Neural progenitor cell (in vitro differentiated cells): ENCODE results near the gene SMTN. TPM values are rescaled to one million over a fixed set of nuclear protein-coding genes. Genes with fewer than 3 reads are reported as not detected.
A peak's percentile ranks its signal among the peaks of the same experiment; 100 is the strongest.

ENCODE experiments used
- DNase-seq: peaks from one replicate; pipeline ENCODE4 v3.0.0-alpha.2; 2016; ENCODE audit warnings: low spot score
- H2AFZ ChIP-seq: fragments of 200-600 bp; sonication (generic); replicated peaks from 2 replicates; pipeline ENCODE4 v1.6.1; 2016; ENCODE audit warnings: antibody characterized with exemption
- H3F3A ChIP-seq: fragments of 200-600 bp; sonication (generic); 2 replicates; pipeline ENCODE4 v1.6.1; 2016; ENCODE audit warnings: antibody characterized with exemption, low read depth
- H3K27ac ChIP-seq: fragments of 200-600 bp; sonication (generic); 2 replicates; pipeline ENCODE4 v1.5.1; 2016; ENCODE audit warnings: mild to moderate bottlenecking
- H3K27me3 ChIP-seq: fragments of 200-600 bp; sonication (generic); 2 replicates; pipeline ENCODE4 v1.6.1; 2016; ENCODE audit warnings: mild to moderate bottlenecking, moderate library complexity
- H3K36me3 ChIP-seq: fragments of 200-600 bp; sonication (generic); 2 replicates; pipeline ENCODE4 v1.5.1; 2016
- H3K4me1 ChIP-seq: fragments of 200-600 bp; sonication (generic); 2 replicates; pipeline ENCODE4 v1.6.1; 2016; ENCODE audit warnings: mixed run types
- H3K4me2 ChIP-seq: fragments of 200-600 bp; sonication (generic); 2 replicates; pipeline ENCODE4 v1.6.1; 2016
- H3K4me3 ChIP-seq: fragments of 200-600 bp; sonication (generic); 2 replicates; pipeline ENCODE4 v1.5.1; 2016
- H3K79me2 ChIP-seq: fragments of 200-600 bp; sonication (generic); 2 replicates; pipeline ENCODE4 v1.6.1; 2016; ENCODE audit warnings: low read depth
- H3K9ac ChIP-seq: fragments of 200-600 bp; sonication (generic); 2 replicates; pipeline ENCODE4 v1.6.1; 2016
- H3K9me3 ChIP-seq: fragments of 200-600 bp; sonication (generic); 2 replicates; pipeline ENCODE4 v1.5.1; 2016; ENCODE audit warnings: low read depth
- H4K20me1 ChIP-seq: fragments of 200-600 bp; sonication (generic); 2 replicates; pipeline ENCODE4 v1.6.1; 2016; ENCODE audit warnings: low read depth
- H3K27ac Mint-ChIP-seq: 3 replicates; pipeline ENCODE4 v1.8.0; 2021; ENCODE audit warnings: mixed read lengths
- H3K27me3 Mint-ChIP-seq: 2 replicates; pipeline ENCODE4 v1.8.0; 2022; ENCODE audit warnings: low read depth, mild to moderate bottlenecking, inconsistent platforms, moderate library complexity, mixed read lengths; ENCODE audit not compliant: insufficient read depth
- H3K36me3 Mint-ChIP-seq: 3 replicates; pipeline ENCODE4 v1.8.0; 2021; ENCODE audit warnings: mixed read lengths
- H3K4me1 Mint-ChIP-seq: 3 replicates; pipeline ENCODE4 v1.8.0; 2021; ENCODE audit warnings: mixed read lengths
- H3K4me3 Mint-ChIP-seq: 3 replicates; pipeline ENCODE4 v1.8.0; 2021; ENCODE audit warnings: mild to moderate bottlenecking, moderate library complexity, mixed read lengths
- H3K9me3 Mint-ChIP-seq: 3 replicates; pipeline ENCODE4 v1.8.0; 2020; ENCODE audit warnings: mixed read lengths
- CTCF ChIP-seq: fragments of 200-600 bp; sonication (generic); IDR thresholded peaks from 2 replicates; pipeline ENCODE4 v1.5.1; 2017; ENCODE audit warnings: antibody characterized with exemption, mild to moderate bottlenecking
- EZH2 ChIP-seq: fragments of 200-600 bp; sonication (generic); IDR thresholded peaks from 2 replicates; pipeline ENCODE4 v1.6.1; 2017; ENCODE audit warnings: antibody characterized with exemption, mild to moderate bottlenecking, moderate library complexity
- EZH2phosphoT487 ChIP-seq: fragments of 200-600 bp; sonication (generic); IDR thresholded peaks from 2 replicates; pipeline ENCODE4 v1.6.1; 2017; ENCODE audit warnings: antibody characterized with exemption
- total RNA-seq: library from RNA; depleted of rRNA; stranded (reverse); fragments of >200 nt; gene quantifications from 2 replicates; pipeline ENCODE4 v1.2.3, GENCODE V29; 2015; ENCODE audit warnings: low replicate concordance

Gene SMTN
- total RNA-seq, 1 donor from 2014 or later, result 14.1 TPM

DNA sequence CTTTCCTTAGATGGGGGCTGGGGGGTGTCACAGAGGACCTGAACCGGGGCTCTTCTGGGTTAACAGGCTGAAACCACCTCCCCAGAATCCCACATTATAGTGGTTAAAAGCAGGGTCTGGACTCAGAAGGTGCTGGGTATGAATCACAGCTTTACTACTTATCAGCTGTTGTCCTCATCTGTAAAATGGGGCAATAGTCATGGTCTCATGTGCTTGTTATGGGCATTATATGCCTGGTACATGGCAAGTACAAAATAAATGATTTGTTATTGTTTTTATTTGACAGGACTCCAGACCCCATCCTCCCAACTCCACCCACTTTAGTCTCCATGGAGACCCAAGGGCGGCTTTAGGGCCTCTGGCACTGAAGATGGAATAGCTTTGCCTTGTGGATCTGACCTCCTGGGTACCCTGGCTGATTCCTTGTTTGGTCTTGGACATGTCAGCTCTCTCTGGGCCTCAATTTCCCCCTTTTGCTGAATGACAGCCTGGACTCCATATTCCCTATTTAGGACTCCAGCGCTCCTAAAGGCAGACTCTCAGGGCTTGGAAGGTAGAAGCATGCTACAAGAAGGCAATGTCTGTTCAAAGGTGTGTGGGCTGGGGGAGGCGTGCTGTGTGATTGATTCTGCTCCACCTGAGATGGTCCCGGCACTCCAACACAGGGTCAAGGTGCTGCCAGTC lies 812 bp upstream of the SMTN start:
- H3K9me3 ChIP-seq, result no peaks in the 10 kb centered on the region
- peak overlapping the region; percentile 90 for H3K27ac Mint-ChIP-seq
- peaks cover 24% of the 10 kb centered on the region for H3K4me1 Mint-ChIP-seq
- H3K4me1 ChIP-seq, result peaks cover 4% of the 10 kb centered on the region
- H3K36me3 ChIP-seq, result no peaks in the 10 kb centered on the region
- peaks cover 2% of the 10 kb centered on the region for H4K20me1 ChIP-seq
- H3K36me3 Mint-ChIP-seq, result peaks cover 2% of the 10 kb centered on the region
- H2AFZ ChIP-seq, result peak overlapping the region; percentile 91
- H3K27ac ChIP-seq, result no peak overlapping the region
- DNase-seq, result no peak
- H3K9me3 Mint-ChIP-seq, result no peaks in the 10 kb centered on the region
- peak overlapping the region; percentile 92 for H3K4me3 Mint-ChIP-seq
- no peak overlapping the region for H3K9ac ChIP-seq
- H3K79me2 ChIP-seq, result peaks cover 9% of the 10 kb centered on the region
- no peak for TF ChIP-seq CTCF
- TF ChIP-seq EZH2phosphoT487, result no peak
- TF ChIP-seq EZH2, result no peak
- H3F3A ChIP-seq, result peaks cover 11% of the 10 kb centered on the region
- peak overlapping the region; percentile 75 for H3K4me3 ChIP-seq
- H3K27me3 Mint-ChIP-seq, result peaks cover 12% of the 10 kb centered on the region
- H3K4me2 ChIP-seq, result peak overlapping the region; percentile 86
- H3K27me3 ChIP-seq, result no peaks in the 10 kb centered on the region

DNA sequence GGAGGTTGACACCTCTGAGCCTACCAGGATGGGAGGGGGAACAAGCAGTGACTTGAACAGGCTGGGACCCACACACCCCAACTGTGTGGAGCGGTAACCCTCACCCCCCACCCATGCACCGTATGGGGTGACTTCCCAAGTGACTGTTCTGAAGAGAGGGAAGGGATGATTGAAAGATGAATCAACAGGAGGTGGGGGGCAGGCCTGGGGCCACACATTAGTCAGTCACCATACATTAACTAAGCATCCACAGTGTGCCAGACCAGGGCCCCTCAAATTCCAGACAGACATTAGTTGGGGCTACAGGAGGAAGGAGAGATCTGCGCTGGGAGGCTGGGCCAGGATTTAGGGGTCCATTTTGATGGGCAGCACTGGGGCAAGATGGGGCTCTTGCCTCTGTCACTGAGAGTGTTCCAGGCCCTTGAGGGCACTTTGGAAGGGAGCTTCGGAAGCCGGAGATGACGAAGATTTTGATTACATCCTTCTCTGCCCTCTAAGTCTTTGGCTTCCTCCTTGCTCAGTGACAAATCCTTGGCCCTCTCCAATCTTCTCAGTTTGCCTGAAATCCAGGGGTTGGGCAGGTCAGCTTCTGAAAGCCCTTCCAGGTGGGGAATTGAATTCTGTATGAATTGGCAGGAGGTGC lies 966 bp downstream of the SMTN start:
- Histone ChIP-seq H3K79me2 (peaks cover 9% of the 10 kb centered on the region), H3K4me2 (peak overlapping the region; percentile 86), H3K27me3 (no peaks in the 10 kb centered on the region), H4K20me1 (peaks cover 2% of the 10 kb centered on the region), H2AFZ (no peak overlapping the region), H3K4me1 (peaks cover 4% of the 10 kb centered on the region), H3K4me3 (peak overlapping the region; percentile 75), H3F3A (peaks cover 11% of the 10 kb centered on the region), H3K27ac (no peak overlapping the region), H3K9ac (no peak overlapping the region), H3K9me3 (no peaks in the 10 kb centered on the region), H3K36me3 (no peaks in the 10 kb centered on the region)
- H3K4me3 Mint-ChIP-seq, result peak overlapping the region; percentile 92
- H3K27ac Mint-ChIP-seq, result no peak overlapping the region
- peaks cover 2% of the 10 kb centered on the region for H3K36me3 Mint-ChIP-seq
- H3K4me1 Mint-ChIP-seq, result peaks cover 24% of the 10 kb centered on the region
- TF ChIP-seq EZH2phosphoT487 (no peak), CTCF (no peak), EZH2 (no peak)
- no peak for DNase-seq
- H3K27me3 Mint-ChIP-seq, result peaks cover 12% of the 10 kb centered on the region
- H3K9me3 Mint-ChIP-seq, result no peaks in the 10 kb centered on the region

DNA sequence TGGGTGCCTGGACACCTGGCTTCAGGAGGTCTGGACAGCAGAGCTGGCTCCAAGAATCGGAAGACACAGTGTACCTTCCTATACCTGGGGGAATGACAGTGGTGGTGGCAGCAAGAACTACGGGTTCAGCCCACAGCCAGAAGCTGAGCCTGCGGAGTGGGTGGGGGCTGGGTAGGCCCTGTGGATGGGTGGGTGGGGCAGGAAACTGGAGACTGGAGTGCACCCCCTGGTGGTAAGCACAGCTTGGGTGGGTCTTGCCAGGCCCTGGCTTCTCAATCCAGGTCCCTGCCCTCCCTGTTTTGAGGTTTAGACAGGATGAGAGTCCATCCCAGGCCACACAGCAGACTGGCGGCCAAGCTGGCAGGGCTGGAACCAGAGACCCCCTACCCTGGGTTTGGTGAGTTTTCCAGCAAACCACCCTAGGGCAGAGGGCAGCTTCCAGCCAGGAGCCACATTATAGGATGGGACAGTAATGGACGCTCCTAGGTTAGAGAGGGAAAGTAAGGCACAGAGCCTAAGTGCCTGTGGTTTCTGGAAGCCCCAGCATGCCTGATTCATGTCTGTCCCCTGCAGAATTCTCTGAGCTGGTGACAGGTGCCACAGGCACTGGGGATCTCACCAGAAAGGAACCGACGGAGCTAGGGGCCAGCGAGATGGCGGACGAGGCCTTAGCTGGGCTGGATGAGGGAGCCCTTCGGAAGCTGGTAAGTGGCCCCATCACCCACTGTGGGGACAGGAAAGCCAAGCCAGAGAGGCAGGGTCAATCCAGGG lies 1.7 kb downstream of the SMTN start:
- H3K9me3 Mint-ChIP-seq, result no peaks in the 10 kb centered on the region
- H3K27ac Mint-ChIP-seq, result no peak overlapping the region
- Histone ChIP-seq H3K27me3 (no peaks in the 10 kb centered on the region), H3K79me2 (peaks cover 9% of the 10 kb centered on the region), H4K20me1 (peaks cover 2% of the 10 kb centered on the region), H3K9me3 (no peaks in the 10 kb centered on the region), H3K4me2 (no peak overlapping the region), H3K9ac (no peak overlapping the region), H2AFZ (no peak overlapping the region), H3K4me3 (no peak overlapping the region), H3F3A (peaks cover 11% of the 10 kb centered on the region), H3K4me1 (peaks cover 4% of the 10 kb centered on the region), H3K27ac (no peak overlapping the region), H3K36me3 (no peaks in the 10 kb centered on the region)
- H3K36me3 Mint-ChIP-seq, result peaks cover 2% of the 10 kb centered on the region
- peaks cover 12% of the 10 kb centered on the region for H3K27me3 Mint-ChIP-seq
- DNase-seq, result peak; percentile 45
- H3K4me3 Mint-ChIP-seq, result peak overlapping the region; percentile 92
- peak; percentile 47 for TF ChIP-seq CTCF
- TF ChIP-seq EZH2, result no peak
- H3K4me1 Mint-ChIP-seq, result peaks cover 24% of the 10 kb centered on the region
